GM19455 (cell line): Measurements from ENCODE around the gene KATNB1.
"Not testable (repeated sequence)": the region's sequence is repeated elsewhere in the genome, so short reads cannot be mapped to it uniquely, and the experiment has no call there.

Experiments
- ATAC-seq: cut with Tn5 transposase; IDR thresholded peaks from one replicate; pipeline ENCODE4 v1.9.1; 2021; ENCODE audit not compliant: unreplicated experiment

Gene KATNB1

DNA sequence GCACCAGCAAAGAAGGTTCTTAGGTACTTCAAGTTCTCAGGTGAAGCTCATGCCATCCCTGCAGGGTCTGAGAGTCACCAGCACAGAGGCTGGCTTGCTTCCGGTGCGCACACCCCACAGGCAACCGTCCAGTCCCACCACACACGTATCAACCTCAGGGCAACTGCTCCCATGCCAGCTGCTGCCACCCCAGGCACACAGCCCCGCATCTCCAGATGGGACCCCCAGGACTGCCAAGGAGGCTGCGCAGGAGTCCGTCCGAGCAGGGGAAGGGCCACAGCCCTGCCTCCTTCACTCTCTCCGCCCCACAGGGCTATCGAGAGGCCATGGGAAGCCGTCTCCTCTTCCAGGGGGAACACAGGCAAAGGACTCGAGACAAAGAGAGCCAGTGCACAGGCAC is 53.4 kb downstream of the KATNB1 start:
- no peak for ATAC-seq

DNA sequence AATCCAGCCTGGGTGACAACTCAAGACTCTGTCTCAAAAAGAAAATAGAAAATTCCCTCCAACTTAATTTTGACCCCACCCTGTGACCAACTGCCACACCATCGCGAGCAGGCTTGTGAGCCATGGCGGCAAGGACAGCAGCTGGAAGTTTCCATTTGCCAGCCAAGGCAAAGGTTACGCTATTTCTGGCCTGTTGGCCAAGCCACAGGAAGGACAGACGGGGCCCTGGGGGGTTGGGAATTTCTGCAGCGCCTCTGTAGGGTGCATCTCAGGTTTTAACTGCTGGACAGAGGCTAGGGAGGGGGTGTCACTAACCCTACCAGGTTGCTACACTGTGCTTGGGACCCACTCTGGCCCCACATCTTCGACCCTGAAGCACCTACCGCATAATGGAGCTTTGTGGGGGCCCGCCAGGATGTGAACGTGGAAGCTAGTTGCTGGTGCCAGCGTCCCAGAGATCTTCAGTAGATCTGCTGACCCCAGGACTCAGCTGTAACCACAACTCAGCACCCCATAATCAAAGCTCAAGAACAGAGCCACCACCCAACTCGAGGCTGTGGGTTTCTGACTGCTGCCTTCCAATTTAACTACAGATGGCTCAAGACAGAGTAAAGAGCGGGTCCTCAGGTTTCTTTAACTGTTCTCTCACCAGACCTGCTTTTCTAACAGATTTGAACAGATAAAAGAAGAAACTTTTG is 55.8 kb downstream of the KATNB1 start:
- ATAC-seq: no peak

DNA sequence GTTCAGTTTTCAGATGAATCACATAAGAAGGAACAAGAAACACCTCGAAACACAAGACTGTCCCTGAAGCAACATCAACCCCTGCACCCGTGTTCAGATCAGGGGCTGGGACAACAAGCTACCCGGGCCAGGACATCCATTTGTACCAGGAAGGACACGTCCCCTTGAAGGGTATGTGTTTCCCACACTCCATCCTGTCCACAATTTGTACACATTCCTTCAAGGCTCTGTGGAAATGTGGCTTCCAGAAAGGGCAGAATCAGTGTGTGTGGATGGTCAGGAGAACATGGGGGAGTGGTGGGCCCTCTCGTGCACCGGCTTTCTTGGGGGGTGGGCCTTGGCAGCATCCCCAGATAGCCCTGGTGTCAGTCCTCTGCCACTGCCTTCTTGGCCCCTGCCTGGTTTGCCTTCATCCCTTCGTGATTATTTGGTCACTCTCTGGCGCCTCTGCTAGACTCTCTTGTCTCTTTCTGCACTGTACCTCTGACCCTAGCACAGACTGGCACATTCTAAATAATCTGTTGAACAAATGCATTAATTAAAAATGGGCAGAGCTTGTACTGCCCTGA is 56.4 kb downstream of the KATNB1 start:
- ATAC-seq: no peak

DNA sequence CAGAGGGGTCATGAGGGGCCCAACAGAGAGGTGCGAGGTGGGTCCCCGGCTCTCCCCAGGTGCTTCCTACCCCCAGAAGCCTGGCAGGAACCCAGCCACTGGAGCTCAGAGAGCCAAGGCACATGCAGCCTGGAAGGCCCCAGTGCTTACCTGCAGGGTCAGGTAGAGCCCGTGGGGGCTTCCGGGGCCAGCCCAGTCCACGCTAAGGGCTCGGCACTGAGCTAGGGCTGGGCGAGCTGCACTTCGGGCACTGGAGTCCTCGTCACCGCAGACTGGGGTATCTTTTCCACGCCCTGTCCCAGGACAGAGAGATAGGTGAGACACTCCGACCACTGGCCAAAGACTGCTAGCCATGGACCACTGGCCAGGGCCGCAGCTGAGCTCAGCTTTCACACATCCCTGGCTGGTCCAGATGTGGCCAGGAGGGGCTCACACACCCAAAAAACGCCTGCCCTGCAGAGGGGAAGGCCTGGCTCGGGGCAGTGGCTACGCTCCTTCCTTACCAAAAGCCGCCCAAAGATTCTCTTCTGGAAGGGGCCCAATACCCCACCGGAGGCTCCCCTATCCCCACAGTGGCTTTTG is 59.4 kb downstream of the KATNB1 start:
- no peak for ATAC-seq

DNA sequence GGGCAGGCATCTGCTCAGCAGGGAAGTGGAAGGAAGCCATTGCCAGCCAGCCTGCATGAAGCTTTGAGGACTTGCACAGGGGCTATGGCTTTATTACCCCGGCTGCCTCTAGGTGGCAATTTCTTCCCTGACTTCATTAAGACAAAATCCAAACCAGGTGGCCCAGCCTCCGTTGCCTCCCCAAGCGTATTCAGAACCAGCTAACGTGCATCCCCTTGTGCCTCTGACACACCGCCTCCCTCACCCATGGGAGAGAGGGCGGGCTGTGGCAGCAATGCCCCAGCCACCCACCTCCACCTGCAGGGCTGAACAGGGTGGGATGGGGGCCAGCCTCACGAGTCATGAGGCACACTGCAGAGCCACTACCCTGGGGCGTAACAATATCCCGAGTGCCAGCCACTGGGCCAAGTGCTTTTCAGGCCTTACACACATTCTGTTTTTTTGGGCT is 59.9 kb downstream of the KATNB1 start:
- ATAC-seq: no peak

DNA sequence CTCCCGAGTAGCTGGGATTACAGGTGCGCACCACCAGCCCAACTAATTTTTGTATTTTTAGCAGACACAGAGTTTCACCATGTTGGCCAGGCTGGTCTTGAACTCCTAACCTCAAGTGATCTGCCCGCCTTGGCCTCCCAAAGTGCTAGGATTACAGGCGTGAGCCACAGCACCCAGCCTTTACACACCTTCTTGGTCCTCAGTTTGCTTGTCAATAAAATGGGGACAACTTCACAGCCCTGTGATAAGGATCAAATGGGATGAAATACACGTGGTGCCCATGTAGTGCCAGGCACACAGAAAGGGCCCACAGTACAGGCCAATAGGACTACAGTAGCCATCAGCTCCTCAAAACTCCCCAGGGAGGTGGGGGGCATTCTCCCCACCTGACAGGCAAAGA is 60.4 kb downstream of the KATNB1 start:
- not testable (repeated sequence) for ATAC-seq

DNA sequence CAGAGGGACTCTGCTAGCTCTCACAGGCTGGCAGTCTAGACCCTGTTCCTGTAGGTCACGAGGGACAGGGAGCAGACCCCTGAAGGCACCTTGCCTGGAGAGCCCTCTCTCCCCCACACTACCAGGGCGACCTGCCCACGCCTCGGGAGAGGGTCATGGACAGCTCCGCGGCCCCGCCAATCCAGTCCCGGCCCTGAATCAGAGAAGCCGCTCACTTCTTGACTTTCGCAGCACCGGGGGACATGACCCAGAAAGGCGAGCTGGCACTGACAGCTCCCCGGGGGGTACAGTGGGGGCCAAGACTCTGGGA is 61.6 kb downstream of the KATNB1 start:
- ATAC-seq: no peak

DNA sequence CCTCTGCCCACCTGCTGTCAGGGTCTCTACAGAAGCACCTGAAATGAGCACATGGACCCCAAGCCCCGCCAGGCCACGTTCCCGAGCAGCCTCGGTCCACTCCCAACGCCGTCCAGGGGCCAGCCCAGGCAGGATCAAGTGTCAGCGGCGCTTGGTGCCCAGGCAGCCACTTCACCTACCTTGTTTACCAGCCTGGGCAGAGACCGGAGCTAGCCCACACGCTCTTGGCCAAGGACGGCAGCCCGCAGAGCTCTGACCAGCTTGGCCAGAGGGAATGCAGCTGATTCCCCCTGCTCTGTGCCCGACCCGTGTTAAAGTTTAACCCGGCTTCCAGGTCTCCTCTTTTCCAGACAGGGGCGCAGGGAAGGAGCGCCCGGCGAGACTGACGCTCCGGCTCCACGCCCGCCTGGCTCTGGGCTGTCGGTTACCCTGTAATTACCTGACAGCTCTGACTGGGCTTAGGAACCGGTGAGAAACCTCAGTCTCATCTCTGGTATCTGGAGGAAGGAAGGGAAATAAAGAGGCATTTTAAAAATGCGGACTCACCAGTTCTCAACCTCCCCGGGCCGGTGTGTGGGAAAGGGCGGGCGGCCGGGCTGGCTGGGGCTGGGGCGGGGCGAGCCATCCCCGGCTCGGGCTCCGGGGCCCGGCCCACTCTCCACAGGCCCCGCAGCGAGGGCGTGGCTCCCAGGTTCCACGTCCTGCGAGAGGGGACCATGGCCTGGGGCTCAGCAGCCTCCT is 62.1 kb downstream of the KATNB1 start:
- ATAC-seq: no peak

DNA sequence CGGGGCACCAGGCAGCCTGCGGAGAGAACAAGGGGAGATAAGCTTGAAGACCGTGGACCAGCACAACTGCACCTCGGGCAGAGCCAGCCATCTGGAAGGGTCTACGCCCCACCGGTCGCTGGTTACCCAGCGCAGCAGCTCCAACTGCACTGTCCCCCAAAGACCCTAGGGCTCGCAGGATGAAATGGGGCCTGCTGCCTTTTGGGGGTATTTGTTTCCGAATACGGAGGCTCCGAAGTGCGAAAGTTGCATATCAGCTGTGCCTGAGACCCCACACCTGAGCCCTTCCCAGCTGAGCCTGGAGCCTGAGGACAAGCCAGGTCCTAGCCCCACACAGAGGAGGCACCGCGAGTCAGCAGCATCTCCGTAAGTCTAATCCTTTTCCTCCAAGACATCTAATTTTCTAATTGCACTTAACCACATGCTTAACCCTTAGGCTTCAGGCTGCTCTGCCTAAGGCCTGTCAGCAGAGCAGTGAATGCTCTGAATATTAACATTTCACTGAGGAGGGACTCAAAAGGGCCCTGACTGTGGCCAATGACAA is 62.8 kb downstream of the KATNB1 start:
- ATAC-seq: no peak

DNA sequence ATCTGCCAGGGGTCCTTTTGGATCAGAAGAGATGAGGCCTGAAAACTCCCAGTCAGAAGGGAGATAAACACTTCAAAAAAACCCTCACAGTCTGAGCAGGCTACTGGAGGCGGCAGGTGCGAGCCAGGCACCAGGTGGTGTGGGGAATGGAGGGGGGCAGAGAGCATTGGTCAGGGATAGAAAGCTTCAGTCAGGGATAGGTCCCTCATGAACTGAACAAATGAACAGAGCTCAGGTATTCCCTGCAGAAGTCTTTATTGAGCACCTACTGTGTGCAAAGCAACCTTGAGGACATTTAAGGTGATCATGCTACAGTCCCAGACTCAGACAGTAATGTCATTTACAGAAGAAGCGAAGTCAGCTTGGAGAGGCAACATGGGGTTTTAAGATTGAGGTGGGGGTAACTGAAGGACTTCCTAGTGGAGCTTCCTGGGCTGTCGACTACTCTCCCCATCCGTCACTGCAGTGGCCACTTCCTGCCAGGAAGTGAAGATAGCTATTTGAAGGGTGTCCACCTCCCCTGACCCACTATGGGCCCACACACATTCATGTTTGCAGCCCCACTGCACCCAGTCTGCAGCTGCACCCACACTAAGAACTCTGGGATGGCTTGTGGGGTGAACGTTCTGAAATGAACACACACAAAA is 63.5 kb downstream of the KATNB1 start:
- ATAC-seq: no peak

DNA sequence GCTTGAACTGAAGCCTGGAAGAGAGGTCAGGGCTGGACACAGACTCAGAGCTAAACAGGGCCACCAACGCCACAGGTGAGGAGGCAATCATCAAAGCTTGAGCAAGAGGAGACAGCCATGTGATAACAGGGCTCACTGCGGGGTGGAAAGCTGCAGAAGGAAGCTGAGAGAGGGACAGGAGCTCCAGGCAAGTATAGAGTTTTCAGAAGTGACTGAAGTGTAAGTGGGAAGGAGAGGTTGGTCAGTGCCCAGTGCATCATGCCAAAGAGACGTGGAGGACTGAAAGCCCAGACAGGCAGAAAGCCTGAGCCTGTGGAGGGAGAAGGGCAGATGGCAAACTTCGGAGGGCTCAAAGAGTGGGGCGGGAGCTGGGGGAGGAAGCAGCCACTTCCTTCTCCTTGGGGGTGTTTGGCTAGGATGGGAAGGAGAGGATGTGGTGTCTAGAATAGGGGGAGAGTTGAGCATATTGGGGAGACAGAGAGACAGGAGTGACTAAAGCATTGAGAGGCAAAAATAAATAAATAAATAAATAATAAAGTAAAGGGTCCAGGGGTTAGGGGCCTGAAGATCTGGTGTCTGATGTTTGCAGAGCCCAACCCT is 64.1 kb downstream of the KATNB1 start:
- no peak for ATAC-seq

DNA sequence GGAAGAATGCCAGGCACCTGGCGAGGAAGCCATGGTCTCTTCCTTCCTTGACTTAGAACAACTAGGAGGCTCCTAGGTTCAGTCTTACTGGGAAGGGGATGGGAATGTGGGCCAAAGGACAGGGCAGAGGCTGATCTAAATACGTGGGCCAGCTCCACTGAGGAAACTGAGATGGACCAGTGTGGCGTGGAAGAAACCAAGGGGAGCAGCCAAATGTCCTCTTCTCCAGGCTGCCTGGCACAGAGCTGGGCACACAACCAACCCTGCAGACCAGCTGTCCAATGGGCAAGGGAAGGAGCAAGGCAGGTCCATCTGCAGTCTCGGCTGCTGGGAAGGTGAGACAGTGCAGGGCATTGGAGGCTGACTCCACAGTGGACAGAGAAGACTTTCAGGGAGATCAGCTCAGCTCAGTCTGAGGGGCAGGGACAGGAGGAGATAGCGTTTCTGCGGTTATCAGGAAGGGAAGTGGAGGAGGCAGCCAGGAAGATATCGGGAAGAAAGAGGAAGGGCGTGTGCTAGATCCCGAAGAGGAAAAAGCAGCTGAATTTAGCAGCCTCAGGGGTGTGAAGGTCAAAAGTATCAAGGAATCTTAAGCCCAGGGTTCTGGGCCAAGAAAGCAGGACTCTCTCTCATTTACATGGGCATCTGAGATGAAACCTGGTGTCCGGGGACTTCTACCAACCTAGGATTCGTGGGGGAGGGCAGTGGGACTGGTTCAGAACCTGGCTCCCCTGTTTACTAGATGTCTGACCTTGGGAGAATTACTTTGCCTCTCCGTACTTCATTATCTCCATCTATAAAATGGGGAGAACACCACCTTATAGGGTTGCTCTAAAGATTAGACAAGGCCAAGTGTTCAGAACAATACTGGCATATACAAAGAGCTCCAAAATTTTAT is 64.9 kb downstream of the KATNB1 start:
- no peak for ATAC-seq

DNA sequence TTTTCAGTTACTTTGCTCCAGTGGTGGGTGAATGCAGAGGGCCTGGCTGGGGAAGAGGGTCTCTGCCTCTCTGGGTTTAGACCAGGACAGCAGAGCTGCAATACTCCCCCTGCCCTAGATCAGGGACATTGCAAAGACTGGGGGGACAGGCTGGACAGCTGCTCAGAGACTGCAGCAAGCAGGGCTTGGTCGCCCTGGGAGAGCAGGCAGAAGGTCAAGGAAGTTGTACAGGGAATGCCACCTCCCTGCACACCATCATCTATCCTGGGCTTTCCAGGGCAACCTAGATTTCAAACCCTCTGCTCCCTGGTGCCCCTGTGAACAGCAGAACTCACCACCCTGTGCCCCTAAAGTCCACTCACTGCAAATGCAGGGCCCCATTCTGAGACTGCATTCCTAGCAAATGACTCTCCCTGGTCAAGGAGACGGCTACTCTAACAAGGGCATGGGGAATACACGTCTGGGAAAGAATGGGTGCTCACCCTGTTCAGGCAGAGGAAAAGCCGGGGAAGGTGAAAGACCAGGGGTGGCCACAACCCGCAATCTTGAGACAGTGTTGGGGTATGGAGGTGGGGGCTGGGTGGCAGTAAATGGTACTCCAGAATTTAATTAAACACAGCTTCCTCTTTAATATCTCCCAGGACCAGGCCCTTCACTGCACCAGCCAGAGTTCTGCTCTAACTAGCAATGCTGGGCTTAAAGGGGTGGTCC is 65.7 kb downstream of the KATNB1 start:
- no peak for ATAC-seq

DNA sequence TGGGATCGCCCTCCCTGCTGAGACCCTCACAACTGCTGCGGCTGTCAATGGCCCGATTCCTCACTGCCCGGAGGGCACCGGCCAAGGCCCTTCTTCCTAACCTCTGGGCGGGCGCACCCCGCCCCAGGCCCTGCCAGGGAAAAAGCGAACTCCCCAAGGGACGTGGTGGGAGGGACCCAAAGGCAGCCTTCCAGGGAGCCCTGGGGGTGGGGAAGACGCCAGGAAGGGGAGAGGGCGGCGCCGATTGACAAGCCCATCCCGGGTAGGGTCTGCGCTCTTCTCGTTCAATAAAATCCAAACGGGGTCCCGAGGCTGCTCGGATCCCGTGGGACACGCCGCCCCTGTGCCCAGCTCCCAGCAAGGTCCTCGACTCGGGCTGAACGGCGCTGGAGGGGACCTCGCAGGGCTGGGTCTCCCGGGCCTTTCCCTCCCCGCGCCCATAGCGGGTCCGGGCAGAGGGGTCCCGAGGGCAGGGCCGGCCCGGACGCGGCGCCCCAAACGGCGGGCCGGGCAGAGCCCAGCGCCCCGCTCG is 66.3 kb downstream of the KATNB1 start:
- ATAC-seq: no peak

DNA sequence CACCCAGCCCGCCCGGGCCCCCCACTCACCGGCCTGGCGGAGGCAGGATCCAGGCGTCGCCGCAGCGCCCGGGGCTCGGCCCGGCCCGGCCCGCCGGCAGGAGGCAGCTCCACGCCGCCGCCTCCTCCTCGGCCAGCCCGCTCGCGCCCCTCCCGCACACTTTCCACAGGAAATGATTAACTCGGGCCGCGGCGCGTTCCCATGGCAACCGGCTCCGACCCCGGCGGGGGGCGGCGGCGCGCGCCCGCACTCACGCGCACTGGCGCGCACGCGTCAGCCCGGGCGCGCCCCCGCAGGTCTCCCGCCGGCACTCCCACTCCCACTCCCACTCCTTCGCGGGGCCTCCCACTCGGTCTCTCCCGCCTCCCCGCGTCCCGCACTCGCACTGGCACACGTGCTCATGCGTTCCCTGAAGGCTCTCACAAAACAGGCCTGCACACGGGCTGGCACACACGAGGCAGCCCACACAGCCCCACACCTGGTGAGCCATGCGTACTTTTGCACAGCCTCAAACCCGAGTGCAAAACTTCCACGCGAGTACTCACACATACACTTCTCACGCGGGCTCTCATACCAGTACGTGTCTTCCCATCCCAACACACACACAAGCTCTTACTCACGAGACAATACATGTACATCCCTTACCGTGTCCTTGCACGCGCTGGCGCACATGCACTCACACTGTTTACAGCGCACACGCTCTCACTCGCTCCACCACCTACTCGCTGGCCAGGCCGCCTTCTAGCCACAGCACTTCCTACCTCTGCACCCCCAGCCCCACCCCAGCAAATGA is 67.0 kb downstream of the KATNB1 start, which contains the start of gene KIFC3:
Gene KIFC3, minus strand, starts transcription at position 151 of the 793 bp plus-strand sequence. CDS start 4,248 bp downstream, outside the sequence.
- ATAC-seq: no peak

DNA sequence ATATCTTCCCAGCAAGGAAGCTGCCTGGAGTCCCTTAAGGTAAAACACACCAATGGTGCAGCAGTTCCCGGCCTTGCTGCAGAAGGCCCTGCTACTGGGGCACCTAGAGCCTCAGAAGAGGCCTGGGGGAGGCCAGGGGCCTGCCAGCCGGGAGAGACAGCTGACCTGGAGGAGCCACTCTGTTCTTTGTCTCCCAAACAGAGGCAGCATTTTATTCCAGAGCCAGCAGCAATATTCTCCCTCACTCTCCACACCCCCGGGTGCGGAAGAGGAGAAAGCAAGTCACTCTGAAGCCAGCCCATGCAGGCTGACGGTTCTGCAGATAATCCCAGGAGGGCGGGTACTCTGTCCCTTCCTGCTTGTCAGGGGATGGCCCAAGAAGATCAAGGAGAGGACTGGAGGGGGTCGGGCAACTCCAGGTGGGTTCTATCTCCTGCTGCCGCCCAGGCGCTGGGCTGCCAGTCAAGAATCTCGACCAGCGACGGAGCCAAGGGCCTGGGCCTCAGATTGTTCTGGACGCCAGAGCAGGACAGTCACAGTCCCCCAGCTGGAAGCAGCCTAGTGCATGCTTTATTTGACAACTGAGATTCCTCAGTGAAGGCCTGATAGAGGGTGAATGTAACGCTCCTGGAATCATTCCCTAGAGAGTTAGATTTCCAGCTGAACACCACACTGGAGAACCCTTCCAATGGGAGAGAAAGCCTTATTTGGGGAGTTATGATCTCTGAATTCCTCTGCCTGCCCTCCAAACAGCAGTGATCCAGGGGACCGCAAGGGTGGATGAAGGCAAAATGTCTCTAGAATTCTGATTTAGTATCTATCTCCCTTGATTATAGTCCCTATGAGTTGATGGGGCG is 67.8 kb downstream of the KATNB1 start:
- no peak for ATAC-seq
